ENCODE measurements around the gene LCN9. TPM values are rescaled to one million over a fixed set of nuclear protein-coding genes. Genes with fewer than 3 reads are reported as not detected.
A peak's percentile ranks its signal among the peaks of the same experiment; 100 is the strongest.

The LCN9 gene
- total and polyA plus RNA-seq, 9 donors, result not detected

DNA sequence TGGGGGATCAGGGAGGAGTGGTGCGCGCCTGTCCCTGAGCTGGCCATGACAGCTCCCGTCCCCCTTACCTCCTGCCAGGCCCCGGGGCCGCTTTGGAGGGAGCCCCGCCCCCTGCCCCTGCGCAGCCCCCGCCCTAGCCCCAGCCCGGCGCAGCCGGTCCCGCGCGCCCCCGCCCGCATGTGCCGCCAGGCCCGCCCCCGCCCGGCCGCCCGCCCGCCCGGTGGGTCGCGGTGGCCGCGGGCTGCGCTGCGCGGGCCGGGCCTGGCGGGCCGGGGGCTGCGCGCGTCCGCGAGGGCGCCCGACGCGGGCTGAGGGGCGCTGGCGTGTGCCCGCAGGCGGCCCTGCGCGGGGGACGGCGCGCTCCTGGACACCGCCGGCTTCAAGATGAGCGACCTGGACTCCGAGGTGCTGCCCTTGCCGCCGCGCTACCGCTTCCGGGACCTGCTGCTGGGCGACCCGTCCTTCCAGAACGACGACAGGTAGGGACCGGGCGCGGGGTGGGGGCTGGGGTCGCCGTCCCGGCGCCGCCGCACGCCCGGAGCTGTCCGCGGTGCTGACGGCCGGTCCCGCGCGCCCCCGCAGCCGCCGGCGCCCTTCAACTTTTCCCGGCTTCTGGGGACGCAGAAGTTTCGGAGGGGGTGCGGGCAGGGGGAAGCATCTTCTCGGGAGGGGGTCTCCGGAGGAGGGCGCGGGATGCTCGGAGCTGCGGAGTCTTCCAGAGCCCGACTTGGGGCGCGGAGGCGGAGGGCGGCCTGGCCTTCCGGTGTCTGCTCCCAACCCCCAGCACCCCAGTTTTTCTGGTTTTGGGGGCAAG lies 51.3 kb downstream of the LCN9 start:
- intact Hi-C loops (cut with DNase I), result no loop called here
- WGBS, 3 donors, result 0 to 5% (median 1%) methylated on average over 22 to 103 of the region's 103 CpGs
- Histone ChIP-seq H3K4me3 (no peak overlapping the region), H3K27me3 (no peaks in the 10 kb centered on the region), H3K4me1 (ENCODE audit: insufficient read depth) (peaks cover 23% of the 10 kb centered on the region), H3K9me3 (no peaks in the 10 kb centered on the region), H3K27ac (peak overlapping the region in 1 of 2 donors; percentile 1), H3K36me3 (no peaks in the 10 kb centered on the region)
- TF ChIP-seq CTCF (IDR thresholded peaks at IDR 0.05), result no peak
- no peak for TF ChIP-seq POLR2A (IDR thresholded peaks at IDR 0.05)
- TF ChIP-seq EP300 (IDR thresholded peaks at IDR 0.05), result no peak
- DNase-seq, result peak in 3 of 5 donors; percentile 43 to 64 (median 59)

DNA sequence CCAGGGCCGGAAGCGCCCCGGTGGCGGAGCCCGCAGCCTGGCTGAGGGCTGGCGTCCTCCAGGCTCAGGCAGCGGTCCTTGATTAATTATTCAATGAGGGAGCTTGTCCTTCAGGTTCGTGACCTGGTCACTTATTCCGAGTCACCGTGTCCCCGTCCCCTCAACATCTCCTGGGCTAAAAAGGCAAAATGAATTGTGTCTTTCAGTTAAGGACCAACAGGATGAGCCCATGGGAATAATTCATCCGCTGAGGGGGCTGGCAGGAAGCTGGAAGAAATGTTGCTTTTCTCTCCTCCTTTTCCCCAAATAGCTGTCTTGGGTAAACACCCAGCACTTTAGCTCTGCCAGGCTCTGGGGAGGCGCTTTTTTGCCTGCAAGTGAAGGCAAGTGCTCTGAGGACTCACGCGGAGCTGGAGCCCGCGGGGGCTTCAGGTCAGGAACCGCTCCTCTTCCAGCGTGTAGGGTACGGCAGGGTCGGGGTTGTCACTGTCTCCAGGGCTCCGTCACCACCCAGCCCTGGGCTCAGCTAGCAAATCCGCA lies 52.0 kb downstream of the LCN9 start:
- no peaks in the 10 kb centered on the region for H3K36me3 ChIP-seq
- H3K9me3 ChIP-seq, result no peaks in the 10 kb centered on the region
- no peak for DNase-seq
- H3K4me1 ChIP-seq (ENCODE audit: insufficient read depth), result peaks cover 23% of the 10 kb centered on the region
- no peak overlapping the region for H3K4me3 ChIP-seq
- H3K27ac ChIP-seq, result no peak overlapping the region
- H3K27me3 ChIP-seq, result no peaks in the 10 kb centered on the region
- intact Hi-C loops (cut with DNase I), result no loop called here
- 31 to 38% (median 35%) methylated on average over 23 of the region's 23 CpGs for WGBS, 3 donors
- TF ChIP-seq CTCF (IDR thresholded peaks at IDR 0.05) (no peak), POLR2A (IDR thresholded peaks at IDR 0.05) (no peak), EP300 (IDR thresholded peaks at IDR 0.05) (no peak)

- intact Hi-C loops (cut with DNase I), result no loop called here
- 82 to 92% (median 89%) methylated on average over 11 of the region's 11 CpGs for WGBS, 3 donors
- no peak for DNase-seq
- no peaks in the 10 kb centered on the region for H3K9me3 ChIP-seq
- TF ChIP-seq CTCF (IDR thresholded peaks at IDR 0.05) (no peak), EP300 (IDR thresholded peaks at IDR 0.05) (no peak), POLR2A (IDR thresholded peaks at IDR 0.05) (no peak)
- H3K27me3 ChIP-seq, result no peaks in the 10 kb centered on the region
- no peaks in the 10 kb centered on the region for H3K36me3 ChIP-seq
- peaks cover 23% of the 10 kb centered on the region for H3K4me1 ChIP-seq (ENCODE audit: insufficient read depth)
- H3K27ac ChIP-seq, result no peak overlapping the region
- H3K4me3 ChIP-seq, result no peak overlapping the region
These were observed 52.9 kb downstream of the LCN9 start for GRCh38 chr9:135716045-135716444.

Other genes with a start within 250 kb of the LCN9 start
- gene PPP1R26, start 183.5 kb upstream of the LCN9 start, total RNA-seq, result 10 to 100 TPM in 6 of 7 donors, 1 to 10 TPM in 1; 7.0 to 19.9 (median 14.8) TPM
- gene PPP1R26, start 183.5 kb upstream of the LCN9 start, polyA plus RNA-seq, result 10 to 100 TPM in 1 of 2 donors, 1 to 10 TPM in 1; 3.4 to 10.2 TPM
- 10 to 100 TPM; 27.2 to 53.2 (median 30.4) TPM for gene MRPS2, start 162.6 kb upstream of the LCN9 start, total RNA-seq
- gene MRPS2, start 162.6 kb upstream of the LCN9 start, polyA plus RNA-seq, result 10 to 100 TPM in 1 of 2 donors, 1 to 10 TPM in 1; 9.7 to 45.4 TPM
- gene LCN1, start 141.9 kb upstream of the LCN9 start, total RNA-seq, result 1 to 10 TPM in 2 of 7 donors, not detected in 5; 2.3 to 5.3 TPM
- not detected for gene LCN1, start 141.9 kb upstream of the LCN9 start, polyA plus RNA-seq
- gene OBP2A, start 117.2 kb upstream of the LCN9 start, total RNA-seq, result 1 to 10 TPM in 4 of 7 donors, not detected in 3; 1.4 to 7.8 (median 4.8) TPM
- not detected for gene OBP2A, start 117.2 kb upstream of the LCN9 start, polyA plus RNA-seq
- gene PAEP, start 101.6 kb upstream of the LCN9 start, total RNA-seq, result 1 to 10 TPM in 4 of 7 donors, under 1 TPM in 1, not detected in 2; 0.71 to 8.8 (median 1.4) TPM
- under 1 TPM; 0.41 to 0.57 TPM for gene PAEP, start 101.6 kb upstream of the LCN9 start, polyA plus RNA-seq
- not detected for gene GLT6D1, start 23.8 kb upstream of the LCN9 start, total RNA-seq
- not detected for gene GLT6D1, start 23.8 kb upstream of the LCN9 start, polyA plus RNA-seq
- gene SOHLH1, start 36.2 kb downstream of the LCN9 start, total RNA-seq, result under 1 TPM in 1 of 7 donors, not detected in 6; 0.17 TPM
- gene SOHLH1, start 36.2 kb downstream of the LCN9 start, polyA plus RNA-seq, result under 1 TPM in 1 of 2 donors, not detected in 1; 0.36 TPM
- 10 to 100 TPM in 2 of 7 donors, 1 to 10 TPM in 4, under 1 TPM in 1; 0.83 to 12.0 (median 6.4) TPM for gene KCNT1, start 38.9 kb downstream of the LCN9 start, total RNA-seq
- 1 to 10 TPM; 1.9 to 2.0 TPM for gene KCNT1, start 38.9 kb downstream of the LCN9 start, polyA plus RNA-seq
- gene CAMSAP1, start 244.2 kb downstream of the LCN9 start, total RNA-seq, result 10 to 100 TPM; 17.1 to 62.6 (median 44.3) TPM
- gene CAMSAP1, start 244.2 kb downstream of the LCN9 start, polyA plus RNA-seq, result 10 to 100 TPM in 1 of 2 donors, 1 to 10 TPM in 1; 9.4 to 11.7 TPM